Measurements from ENCODE around the gene PUM2.

Gene PUM2

GRCh38 chr2:20326163-20326780 lies 24.4 kb downstream of the PUM2 start:
- Histone ChIP-seq H3F3A (ENCODE audit: insufficient read depth, low read length) (peaks cover 12% of the 10 kb centered on the region), H3K9me2 (replicated peaks; ENCODE audit: insufficient read depth, low read length) (no peaks in the 10 kb centered on the region), H2AFZ (ENCODE audit: low read length) (no peak overlapping the region), H3K36me3 (replicated peaks; ENCODE audit: insufficient read depth, low read length) (peaks cover 16% of the 10 kb centered on the region), H3K27me3 (replicated peaks; ENCODE audit: insufficient read depth, low read length) (no peaks in the 10 kb centered on the region), H3K27ac (ENCODE audit: low read length) (no peak overlapping the region), H3K4me2 (ENCODE audit: low read depth, low read length) (no peak overlapping the region), H4K20me1 (ENCODE audit: insufficient read depth, low read length) (peaks cover 65% of the 10 kb centered on the region), H3K4me3 (ENCODE audit: low read length) (no peak overlapping the region), H3K9me3 (replicated peaks; ENCODE audit: insufficient read depth, low read length) (no peaks in the 10 kb centered on the region), H3K4me1 (ENCODE audit: low read length) (no peaks in the 10 kb centered on the region), H3K9ac (ENCODE audit: low read length) (no peak overlapping the region), H3K79me2 (ENCODE audit: low read length) (peaks cover 100% of the 10 kb centered on the region)
- peak; percentile 55 for DNase-seq
- TF ChIP-seq CTCF (IDR thresholded peaks at IDR 0.05; ENCODE audit: low read length) (peak; percentile 87), EZH2phosphoT487 (IDR thresholded peaks at IDR 0.05; ENCODE audit: low read length) (no peak)

DNA sequence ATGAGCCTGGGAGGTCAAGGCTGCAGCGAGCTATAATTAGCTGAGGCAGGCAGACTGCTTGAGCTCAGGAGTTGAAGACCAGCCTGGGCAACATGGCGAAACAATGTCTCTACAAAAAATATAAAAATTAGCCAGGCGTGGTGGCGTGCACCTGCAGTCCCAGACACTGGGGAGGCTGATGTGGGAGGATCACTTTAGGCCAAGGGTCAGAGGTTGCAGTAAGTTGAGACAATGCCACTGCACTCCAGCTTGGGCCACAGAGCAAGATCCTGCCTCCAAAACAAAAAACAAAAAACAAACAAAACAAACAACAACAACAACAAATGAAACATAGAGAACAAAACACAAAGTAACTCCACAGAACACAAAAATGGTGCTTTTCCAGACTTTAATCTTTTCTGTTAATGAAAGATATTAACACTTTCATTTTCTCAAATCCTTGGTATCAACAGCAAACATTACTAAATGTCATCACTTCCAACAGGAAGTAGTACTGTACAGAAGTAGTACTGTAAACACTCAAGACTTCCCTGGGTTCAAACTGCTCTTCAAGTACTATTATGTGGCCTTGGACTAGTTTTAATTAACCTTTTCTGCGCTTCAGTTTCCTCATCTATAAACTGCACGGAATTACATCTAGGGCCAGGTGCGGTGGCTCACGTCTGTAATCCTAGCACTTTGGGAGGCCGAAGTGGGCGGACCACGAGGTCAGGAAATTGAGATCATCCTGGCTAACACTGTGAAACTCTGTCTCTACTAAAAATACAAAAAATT lies 27.9 kb downstream of the PUM2 start:
- Histone ChIP-seq H3K9ac (ENCODE audit: low read length) (no peak overlapping the region), H3K79me2 (ENCODE audit: low read length) (peaks cover 99% of the 10 kb centered on the region), H4K20me1 (ENCODE audit: insufficient read depth, low read length) (peaks cover 46% of the 10 kb centered on the region), H2AFZ (ENCODE audit: low read length) (no peak overlapping the region), H3K4me3 (ENCODE audit: low read length) (no peak overlapping the region), H3K27ac (ENCODE audit: low read length) (no peak overlapping the region), H3K4me1 (ENCODE audit: low read length) (no peaks in the 10 kb centered on the region), H3K9me3 (replicated peaks; ENCODE audit: insufficient read depth, low read length) (no peaks in the 10 kb centered on the region), H3K27me3 (replicated peaks; ENCODE audit: insufficient read depth, low read length) (no peaks in the 10 kb centered on the region), H3K9me2 (replicated peaks; ENCODE audit: insufficient read depth, low read length) (no peaks in the 10 kb centered on the region), H3K36me3 (replicated peaks; ENCODE audit: insufficient read depth, low read length) (peaks cover 28% of the 10 kb centered on the region; the same call in 1 of the 2 replicates), H3F3A (ENCODE audit: insufficient read depth, low read length) (peaks cover 12% of the 10 kb centered on the region), H3K4me2 (ENCODE audit: low read depth, low read length) (no peak overlapping the region)
- no peak for TF ChIP-seq EZH2phosphoT487 (IDR thresholded peaks at IDR 0.05; ENCODE audit: low read length)
- no peak for TF ChIP-seq EZH2 (optimal IDR thresholded peaks at IDR 0.05; ENCODE audit: low read depth, low read length)
- no peak for TF ChIP-seq CTCF (IDR thresholded peaks at IDR 0.05; ENCODE audit: low read length)
- DNase-seq = no peak

- H3K4me1 ChIP-seq (ENCODE audit: low read length) = no peaks in the 10 kb centered on the region
- no peak overlapping the region for H2AFZ ChIP-seq (ENCODE audit: low read length)
- peaks cover 94% of the 10 kb centered on the region for H3K79me2 ChIP-seq (ENCODE audit: low read length)
- no peak for TF ChIP-seq EZH2phosphoT487 (IDR thresholded peaks at IDR 0.05; ENCODE audit: low read length)
- no peak overlapping the region for H3K4me3 ChIP-seq (ENCODE audit: low read length)
- no peak overlapping the region for H3K27ac ChIP-seq (ENCODE audit: low read length)
- no peak for DNase-seq
- no peaks in the 10 kb centered on the region for H3K9me3 ChIP-seq (replicated peaks; ENCODE audit: insufficient read depth, low read length)
- peaks cover 16% of the 10 kb centered on the region; the same call in 1 of the 2 replicates for H4K20me1 ChIP-seq (ENCODE audit: insufficient read depth, low read length)
- peaks cover 17% of the 10 kb centered on the region; the same call in 1 of the 2 replicates for H3K36me3 ChIP-seq (replicated peaks; ENCODE audit: insufficient read depth, low read length)
- H3K9me2 ChIP-seq (replicated peaks; ENCODE audit: insufficient read depth, low read length) = no peaks in the 10 kb centered on the region
- H3K27me3 ChIP-seq (replicated peaks; ENCODE audit: insufficient read depth, low read length) = no peaks in the 10 kb centered on the region
- no peak overlapping the region for H3K9ac ChIP-seq (ENCODE audit: low read length)
- H3F3A ChIP-seq (ENCODE audit: insufficient read depth, low read length) = no peaks in the 10 kb centered on the region
- H3K4me2 ChIP-seq (ENCODE audit: low read depth, low read length) = no peak overlapping the region
Measured at GRCh38 chr2:20317690-20318089, 33.0 kb downstream of the PUM2 start.

- DNase-seq = no peak
- no peak for TF ChIP-seq CTCF (IDR thresholded peaks at IDR 0.05; ENCODE audit: low read length)
- H3K9me3 ChIP-seq (replicated peaks; ENCODE audit: insufficient read depth, low read length) = no peaks in the 10 kb centered on the region
- no peak overlapping the region for H3K4me3 ChIP-seq (ENCODE audit: low read length)
- H3K27ac ChIP-seq (ENCODE audit: low read length) = no peak overlapping the region
- no peaks in the 10 kb centered on the region for H3K9me2 ChIP-seq (replicated peaks; ENCODE audit: insufficient read depth, low read length)
- H3F3A ChIP-seq (ENCODE audit: insufficient read depth, low read length) = no peaks in the 10 kb centered on the region
- H4K20me1 ChIP-seq (ENCODE audit: insufficient read depth, low read length) = peaks cover 16% of the 10 kb centered on the region; the same call in 1 of the 2 replicates
- no peak overlapping the region for H2AFZ ChIP-seq (ENCODE audit: low read length)
- H3K36me3 ChIP-seq (replicated peaks; ENCODE audit: insufficient read depth, low read length) = peaks cover 14% of the 10 kb centered on the region; the same call in 1 of the 2 replicates
- H3K9ac ChIP-seq (ENCODE audit: low read length) = no peak overlapping the region
- no peaks in the 10 kb centered on the region for H3K4me1 ChIP-seq (ENCODE audit: low read length)
- peaks cover 94% of the 10 kb centered on the region for H3K79me2 ChIP-seq (ENCODE audit: low read length)
- H3K27me3 ChIP-seq (replicated peaks; ENCODE audit: insufficient read depth, low read length) = no peaks in the 10 kb centered on the region
- H3K4me2 ChIP-seq (ENCODE audit: low read depth, low read length) = no peak overlapping the region
Measured at GRCh38 chr2:20317197-20317596, 33.4 kb downstream of the PUM2 start.

Data from MM.1S (cell line).